T-helper 9 cell (primary cell): ENCODE measurements around the gene TPO.
"Not testable (repeated sequence)": the region's sequence is repeated elsewhere in the genome, so short reads cannot be mapped to it uniquely, and the experiment has no call there.

Source experiments
- DNase-seq: peaks from one replicate; pipeline ENCODE4 v3.0.0-alpha.2; 2020
- total RNA-seq, 2 donors: gene quantifications; one replicate each; lab custom pipeline; 2026; lab: John Stamatoyannopoulos, UW

TPO gene
- 0.21 to 1.9 reads per million in 2 donors for total RNA-seq

GRCh38 chr2:1413156-1413710 lies at the start of gene TPO:
Gene TPO (plus strand): TSS chr2:1413463. CDS start chr2:1414409, 946 bp downstream.
- DNase-seq, result no peak

DNA sequence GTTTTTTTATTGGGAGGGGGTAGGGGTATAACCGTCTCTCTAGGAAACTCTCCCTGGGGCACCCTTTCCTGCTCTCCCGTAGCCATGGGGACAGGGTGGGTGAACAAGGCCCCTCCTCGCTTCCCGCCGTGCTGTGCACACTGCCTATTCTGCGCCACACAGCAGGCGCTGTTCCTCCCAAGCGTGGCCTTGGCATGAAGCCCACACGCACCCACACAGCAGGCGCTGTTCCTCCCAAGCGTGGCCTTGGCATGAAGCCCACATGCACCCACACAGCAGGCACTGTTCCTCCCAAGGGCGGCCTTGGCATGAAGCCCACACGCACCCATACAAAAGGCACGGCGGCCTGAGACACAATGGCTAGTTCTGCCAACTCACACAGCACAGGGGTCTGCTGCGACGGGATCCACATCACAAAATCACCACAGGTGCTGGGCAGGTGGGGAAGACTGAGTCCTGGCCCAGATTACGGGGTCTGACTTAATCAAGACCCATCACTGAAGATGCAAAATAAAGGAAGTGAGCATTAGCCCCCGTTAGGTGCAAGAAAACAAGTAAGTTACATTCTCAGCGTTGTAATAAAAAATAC lies 46.6 kb upstream of the TPO start:
- DNase-seq, result no peak

DNA sequence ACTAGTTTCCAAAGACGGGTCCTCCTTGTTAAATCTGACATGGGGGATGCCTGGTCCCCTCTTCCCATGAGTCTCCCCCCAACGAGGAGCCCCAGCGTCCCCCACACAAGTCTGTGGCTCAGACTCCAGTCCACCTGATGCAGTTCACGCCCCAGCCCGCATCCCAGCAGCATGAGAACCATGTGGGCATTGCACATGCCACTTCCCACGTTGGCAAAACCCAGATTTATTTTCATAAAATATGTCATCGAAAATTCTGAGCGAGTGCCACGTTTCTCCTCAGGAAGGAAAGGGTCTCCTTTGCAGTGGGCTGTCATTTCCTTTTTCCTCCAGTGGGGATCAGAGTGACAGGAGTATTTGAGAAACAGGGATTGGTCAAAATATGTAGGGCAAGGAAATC lies 45.7 kb upstream of the TPO start:
- no peak for DNase-seq

GRCh38 chr2:1369905-1370304 lies 43.4 kb upstream of the TPO start:
- DNase-seq, result no peak

DNA sequence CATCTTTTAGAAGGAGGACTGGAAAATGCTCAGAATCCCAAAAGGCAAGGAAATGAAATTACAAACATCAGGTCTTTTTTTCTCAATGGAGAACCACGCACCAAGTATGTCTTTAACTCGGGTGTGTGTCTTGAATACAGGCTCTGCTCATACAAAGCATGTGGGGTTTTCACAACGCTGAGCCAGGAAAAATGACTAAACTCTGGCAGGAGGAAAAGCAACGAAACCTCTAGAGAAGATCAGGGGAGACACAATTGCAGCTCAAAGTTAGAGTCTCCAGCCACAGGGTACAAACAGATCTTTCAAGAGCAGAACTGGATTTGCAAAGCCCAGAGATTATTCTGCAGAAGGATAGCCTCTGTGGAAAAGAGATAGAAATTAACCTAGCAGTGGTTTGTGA lies 42.8 kb upstream of the TPO start:
- no peak for DNase-seq

DNA sequence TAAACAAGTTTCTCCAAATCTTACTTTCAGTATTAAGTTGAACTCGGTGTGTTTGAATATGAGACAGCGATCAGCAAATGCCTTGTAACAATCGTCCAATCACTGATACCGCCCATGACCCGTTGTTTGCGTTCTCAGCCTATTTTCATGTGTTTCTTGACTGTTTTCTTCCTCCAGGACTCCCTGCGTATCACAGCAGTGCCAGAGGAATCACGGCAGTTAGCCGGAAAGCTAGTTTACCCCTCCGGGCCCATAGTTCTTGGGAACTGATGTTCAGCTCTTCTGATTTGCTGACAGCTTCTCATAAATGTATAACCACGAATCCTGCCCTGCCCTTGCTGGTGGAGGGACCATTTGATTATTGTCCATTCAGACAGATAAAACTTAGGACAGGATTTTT lies 42.2 kb upstream of the TPO start:
- no peak for DNase-seq

DNA sequence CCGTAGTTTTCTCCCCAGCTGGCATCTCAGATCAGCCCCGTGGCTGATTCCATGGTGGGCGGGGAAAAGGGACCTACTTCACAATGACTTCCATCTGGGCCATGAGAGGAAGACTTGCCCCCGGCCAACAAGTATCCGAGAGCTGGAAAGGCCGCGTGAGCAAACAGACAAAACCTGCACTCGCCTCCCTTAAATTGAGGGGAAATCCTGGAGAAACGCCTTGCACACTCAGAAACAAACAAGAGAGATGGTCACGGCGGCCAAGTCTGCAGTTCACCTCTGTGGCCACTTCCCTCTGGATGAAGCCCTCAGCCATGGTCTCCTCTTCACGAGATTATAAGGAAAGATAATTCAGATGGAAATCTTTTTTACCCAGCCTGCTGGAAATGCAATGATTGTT lies 39.4 kb upstream of the TPO start:
- DNase-seq, result no peak

GRCh38 chr2:1374287-1374686 lies 39.0 kb upstream of the TPO start:
- no peak for DNase-seq

- no peak for DNase-seq
These were observed 37.5 kb upstream of the TPO start for GRCh38 chr2:1375794-1376193.

GRCh38 chr2:1377473-1377872 lies 35.8 kb upstream of the TPO start:
- DNase-seq, result no peak

- DNase-seq, result no peak
These were observed 34.7 kb upstream of the TPO start for GRCh38 chr2:1378456-1379150.

DNA sequence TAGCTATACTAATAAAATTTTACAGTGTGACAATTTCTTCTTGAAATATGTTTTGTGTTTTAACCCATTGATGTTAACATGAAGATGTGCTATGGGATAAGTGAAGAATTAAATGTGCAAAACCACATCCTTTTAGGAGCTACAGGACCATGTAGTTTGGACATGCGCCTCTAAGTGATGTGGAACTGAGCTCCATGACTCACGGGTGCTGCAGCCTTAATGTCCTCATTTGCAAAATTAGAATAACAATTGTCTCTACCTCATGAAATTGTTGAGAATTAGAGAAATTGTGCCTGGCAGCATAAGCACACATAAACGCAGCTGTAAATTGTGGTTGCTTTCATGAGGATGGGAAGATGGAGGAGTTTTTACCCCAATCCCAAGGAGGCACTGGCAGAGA lies 31.6 kb upstream of the TPO start:
- no peak for DNase-seq

DNA sequence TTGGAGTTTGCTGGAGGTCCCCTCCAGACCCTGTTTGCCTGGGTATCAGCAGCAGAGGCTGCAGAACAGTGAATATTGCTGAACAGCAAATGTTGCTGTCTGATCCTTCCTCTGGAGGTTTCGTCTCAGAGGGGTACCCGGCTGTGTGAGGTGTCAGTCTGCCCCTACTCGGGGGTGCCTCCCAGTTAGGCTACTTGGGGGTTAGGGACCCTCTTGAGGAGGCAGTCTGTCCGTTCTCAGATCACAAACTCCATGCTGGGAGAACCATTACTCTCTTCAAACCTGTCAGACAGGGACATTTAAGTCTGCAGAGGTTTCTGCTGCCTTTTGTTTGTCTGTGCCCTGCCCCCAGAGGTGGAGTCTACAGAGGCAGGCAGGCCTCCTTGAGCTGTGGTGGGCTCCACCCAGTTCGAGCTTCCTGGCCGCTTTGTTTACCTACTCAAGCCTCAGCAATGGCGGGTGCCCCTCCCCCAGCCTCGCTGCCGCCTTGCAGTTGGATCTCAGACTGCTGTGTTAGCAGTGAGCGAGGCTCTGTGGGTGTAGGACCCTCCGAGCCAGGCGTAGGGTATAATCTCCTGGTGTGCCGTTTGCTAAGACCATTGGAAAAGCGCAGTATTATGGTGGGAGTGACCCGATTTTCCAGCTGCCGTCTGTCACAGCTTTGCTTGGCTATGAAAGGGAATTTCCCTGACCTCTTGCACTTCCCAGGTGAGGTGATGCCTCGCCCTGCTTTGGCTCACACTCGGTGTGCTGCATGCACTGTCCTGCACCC lies 25.1 kb upstream of the TPO start:
- not testable (repeated sequence) for DNase-seq

- not testable (repeated sequence) for DNase-seq
These were observed 23.1 kb upstream of the TPO start for GRCh38 chr2:1390118-1390517.

DNA sequence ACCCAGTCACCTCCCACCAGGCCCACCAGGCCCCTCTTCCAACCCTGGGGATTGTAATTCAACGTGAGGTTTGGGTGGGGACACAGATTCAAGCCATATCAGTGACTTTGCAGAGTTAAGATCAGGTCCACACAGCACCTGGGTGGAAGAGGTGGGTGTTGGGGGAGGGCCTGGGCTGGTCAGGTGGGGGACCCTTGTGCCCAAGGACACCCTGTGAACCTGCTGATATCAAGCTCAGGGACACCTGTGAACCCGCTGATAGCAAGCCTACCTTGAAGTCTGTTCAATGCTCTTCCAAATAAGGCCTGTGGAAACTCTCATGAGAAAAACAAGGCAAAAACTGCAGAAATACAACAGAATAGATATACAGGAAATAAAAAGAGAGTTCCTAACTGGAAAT lies 19.9 kb upstream of the TPO start:
- DNase-seq, result no peak

DNA sequence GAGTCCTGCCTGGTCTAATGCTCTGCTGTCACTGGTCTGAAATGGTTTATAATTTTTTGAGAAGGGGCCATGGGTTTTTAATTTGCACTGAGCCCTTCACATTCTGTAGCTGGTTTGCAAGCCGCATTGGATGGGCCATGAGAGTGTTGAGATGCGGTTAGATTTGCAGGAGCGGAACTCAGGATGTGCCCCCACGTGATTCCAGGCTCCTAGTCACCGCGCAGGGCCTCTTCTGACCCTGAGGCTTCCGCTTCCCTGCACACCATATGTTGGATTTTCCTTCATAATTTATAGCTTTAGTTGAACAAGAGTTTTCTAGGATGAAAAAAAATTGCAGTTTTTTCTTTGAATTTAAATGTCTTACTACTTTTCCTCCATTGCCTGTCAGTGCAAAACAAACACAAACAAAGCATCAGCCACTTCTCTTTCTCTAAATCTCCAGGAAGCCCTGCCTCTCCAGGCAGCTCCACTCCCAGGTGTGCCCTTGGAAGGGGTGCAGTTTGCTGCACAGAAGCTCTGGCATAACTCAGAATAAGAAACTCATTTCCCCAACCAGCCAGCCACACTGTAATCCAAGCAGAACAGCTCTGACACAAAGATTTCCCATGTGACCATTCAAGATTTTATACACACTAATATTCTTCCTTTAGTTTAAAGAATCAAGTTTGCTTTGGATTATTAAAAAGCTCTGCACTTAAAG lies 18.4 kb upstream of the TPO start:
- no peak for DNase-seq

- no peak for DNase-seq
These were observed 15.9 kb upstream of the TPO start for GRCh38 chr2:1397350-1397749.

- DNase-seq, result no peak
These were observed 15.1 kb upstream of the TPO start for GRCh38 chr2:1398191-1398590.

GRCh38 chr2:1400943-1401735 lies 12.1 kb upstream of the TPO start:
- no peak for DNase-seq

- no peak for DNase-seq
These were observed 11.2 kb upstream of the TPO start for GRCh38 chr2:1402064-1402463.

DNA sequence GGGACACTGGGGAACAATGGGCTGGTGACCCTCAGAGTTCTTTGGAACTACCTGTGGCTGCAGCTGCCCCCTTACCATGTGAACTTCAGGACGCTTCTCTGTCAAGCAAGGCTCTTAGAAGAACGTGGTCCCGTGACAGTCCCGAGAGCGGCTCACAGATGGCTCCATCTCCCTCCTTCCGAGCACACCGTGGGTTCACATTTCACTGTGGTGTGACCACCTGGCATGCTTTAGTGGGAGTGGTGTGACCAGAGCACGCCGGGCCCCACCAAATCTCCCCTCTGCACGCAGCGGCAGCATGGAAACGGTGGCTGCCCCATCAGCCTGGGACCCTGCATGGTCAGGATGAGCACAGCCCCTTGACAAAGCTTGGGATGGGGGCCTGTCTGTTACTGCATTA lies 9.7 kb upstream of the TPO start:
- no peak for DNase-seq

DNA sequence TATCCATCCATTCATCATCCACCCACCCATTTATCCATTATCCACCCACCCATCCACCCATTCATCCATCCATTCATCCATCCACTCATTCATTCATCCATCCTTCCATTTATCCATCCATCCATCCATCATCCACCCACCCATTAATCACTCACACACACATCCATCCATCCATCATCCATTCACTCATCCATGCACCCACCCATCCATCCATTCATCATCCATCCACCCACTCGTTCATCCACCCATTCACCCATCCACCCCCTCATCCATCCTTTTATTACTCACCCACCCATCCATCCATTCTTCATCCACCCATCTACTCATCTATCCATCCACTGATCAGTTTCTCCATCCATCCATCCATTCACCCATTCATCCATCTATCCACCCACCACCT lies 8.1 kb upstream of the TPO start:
- DNase-seq, result no peak
